ENCODE data around the gene COMMD6.

GRCh38 chr13:75554464-75554863 is 16.8 kb upstream of the COMMD6 start:
- no peak for TF ChIP-seq YY1 (IDR thresholded peaks at IDR 0.05; ENCODE audit: insufficient read depth, insufficient replicate concordance, low read depth, low read length)
- no peak for TF ChIP-seq ARNTL (CRISPR knock-in tag; IDR thresholded peaks at IDR 0.05)

Data from HepG2 (cell line).